Putamen (tissue), 1 donor: ENCODE measurements around the gene PIP4K2C.
A peak's percentile ranks its signal among the peaks of the same experiment; 100 is the strongest.

Source experiments
- DNase-seq: peaks from one replicate; pipeline ENCODE4 v3.0.0-alpha.2; 2016; ENCODE audit warnings: low spot score

PIP4K2C gene

GRCh38 chr12:57590864-57591781 is at the start of gene PIP4K2C:
Gene PIP4K2C (plus strand): TSS chr12:57591192. CDS start chr12:57591290, 98 bp downstream.
- DNase-seq, result peak; percentile 72

- DNase-seq, result no peak
Measured at GRCh38 chr12:57541717-57542116, 49.3 kb upstream of the PIP4K2C start.

- DNase-seq, result no peak
Measured at GRCh38 chr12:57543581-57543980, 47.4 kb upstream of the PIP4K2C start.

DNA sequence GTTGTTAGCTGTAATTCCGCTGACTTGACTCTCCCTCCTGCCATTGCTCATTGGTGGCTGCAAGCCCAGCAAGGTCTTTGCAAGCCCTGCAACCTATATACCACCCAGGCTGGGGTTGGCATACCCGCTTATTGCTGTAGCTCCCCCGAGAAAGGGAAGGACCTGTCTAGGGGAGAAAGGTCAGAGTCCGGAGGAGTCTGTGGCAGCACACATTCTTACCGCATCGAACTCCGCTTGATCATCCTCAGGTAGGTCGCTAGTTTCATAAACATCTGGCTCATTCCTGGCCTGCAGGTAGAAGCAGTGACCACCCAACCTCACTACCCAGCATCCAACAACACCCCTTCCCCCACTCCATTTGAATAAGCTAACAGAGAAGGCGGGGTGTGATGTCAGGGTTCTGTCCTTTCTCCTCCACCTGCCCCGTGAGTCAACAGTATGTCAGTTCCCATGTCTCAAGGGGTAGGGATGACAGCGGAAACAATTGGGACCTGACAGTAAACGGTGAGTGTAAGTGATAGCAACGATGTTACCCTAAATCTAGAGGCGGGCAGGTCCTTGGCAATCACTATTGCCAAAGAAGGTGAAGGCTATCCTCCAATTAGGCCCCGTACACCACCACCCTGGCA is 45.1 kb upstream of the PIP4K2C start:
- no peak for DNase-seq

DNA sequence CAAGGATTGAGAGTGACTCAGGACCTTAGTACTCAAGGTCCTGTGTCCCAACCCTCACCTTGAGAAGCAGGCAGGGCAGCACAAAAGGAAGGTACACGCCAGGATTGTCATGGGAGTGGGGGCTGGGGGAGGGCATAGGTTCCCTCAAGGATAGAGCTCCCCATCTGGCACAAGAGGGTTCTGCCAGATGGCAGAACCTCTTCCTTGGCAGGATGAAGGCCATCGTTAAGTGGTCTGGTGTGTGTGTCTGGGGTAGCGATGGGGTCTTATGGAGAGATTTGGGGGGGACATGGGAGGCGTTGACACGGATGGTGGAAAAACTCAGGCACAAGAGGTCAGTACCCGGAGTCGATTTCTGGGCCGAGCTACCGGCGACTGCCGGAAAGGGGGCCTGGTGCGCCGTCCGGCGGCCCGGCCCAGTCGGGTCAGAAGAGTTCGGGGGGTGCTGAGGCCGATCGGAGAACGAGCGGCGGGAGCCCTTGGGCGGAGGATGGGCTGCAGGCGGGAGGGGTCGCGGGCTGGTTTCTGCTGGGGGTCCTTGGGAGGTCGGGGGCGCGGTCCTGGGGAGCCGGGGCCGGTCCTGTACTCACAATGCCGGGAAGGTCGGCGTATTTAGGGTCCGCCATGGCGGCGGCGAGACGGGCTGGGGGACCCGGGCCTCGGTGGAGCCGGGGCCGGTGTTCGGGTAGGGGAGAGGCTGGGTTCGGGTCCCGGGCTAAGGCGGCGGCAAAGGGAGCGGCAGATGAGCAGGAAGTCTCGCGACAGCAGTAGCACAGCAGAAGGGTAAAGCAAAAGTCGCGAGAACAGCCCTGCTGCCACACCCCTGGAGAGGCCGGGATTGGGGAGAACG is 44.3 kb upstream of the PIP4K2C start, which contains the start of gene DCTN2:
DCTN2 (minus strand) TSS at position 755 of the 850 bp plus-strand sequence; CDS start at position 626, 129 bp downstream.
- peak; percentile 96 for DNase-seq

DNA sequence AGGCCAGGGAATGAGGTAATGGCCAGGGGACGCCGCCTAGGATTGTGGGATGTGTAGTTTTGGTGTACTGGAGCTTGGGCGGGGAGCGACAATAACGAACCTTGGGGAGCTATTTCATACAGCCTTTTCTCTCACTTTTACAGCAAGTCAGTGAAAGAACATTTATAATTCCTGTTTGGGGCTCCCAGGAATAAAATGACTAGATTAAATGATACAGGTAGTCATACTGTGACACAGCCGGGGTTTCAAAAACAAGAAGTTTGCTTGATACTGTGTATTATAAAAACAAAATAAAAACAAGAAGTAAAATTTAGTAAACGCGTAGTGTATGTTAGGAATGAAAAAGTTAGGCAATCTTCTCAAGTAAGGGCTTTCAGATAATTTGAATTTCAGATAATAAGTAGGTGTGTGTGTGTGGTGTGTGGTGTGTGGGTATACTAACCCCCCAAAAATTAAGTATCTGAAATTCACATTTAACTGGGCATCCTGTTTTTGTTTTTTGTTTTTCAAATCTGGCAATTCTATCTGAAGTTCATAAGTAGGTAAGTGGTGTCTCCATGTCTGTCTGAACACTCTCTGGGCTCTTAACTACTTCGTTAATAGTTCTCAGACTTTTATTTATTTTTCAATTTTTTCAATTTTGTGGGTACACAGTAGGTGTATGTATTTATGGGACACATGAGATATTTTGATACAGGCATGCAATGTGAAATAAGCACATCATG is 43.5 kb upstream of the PIP4K2C start:
- no peak for DNase-seq

- DNase-seq, result no peak
Measured at GRCh38 chr12:57548013-57548315, 43.0 kb upstream of the PIP4K2C start.

DNA sequence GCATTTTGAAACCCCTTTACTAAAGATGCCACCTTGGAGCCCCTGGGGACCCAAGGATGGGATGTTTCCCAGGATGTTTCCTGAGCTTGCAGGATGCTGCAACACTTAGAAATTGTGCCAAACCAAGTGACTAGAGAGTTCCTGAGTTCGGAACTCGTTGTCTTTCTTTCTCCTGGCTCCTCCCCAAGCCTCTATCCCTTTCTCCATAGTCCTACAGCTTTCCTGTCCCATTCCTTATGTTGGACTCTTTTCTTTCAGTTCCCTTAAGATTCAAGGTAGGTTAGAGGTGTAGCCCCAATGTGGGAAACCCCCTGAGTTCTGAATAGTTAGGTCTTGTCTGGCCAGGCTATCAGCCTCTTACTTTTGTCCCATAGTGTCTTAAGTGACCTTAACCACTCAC is 42.5 kb upstream of the PIP4K2C start:
- no peak for DNase-seq

DNA sequence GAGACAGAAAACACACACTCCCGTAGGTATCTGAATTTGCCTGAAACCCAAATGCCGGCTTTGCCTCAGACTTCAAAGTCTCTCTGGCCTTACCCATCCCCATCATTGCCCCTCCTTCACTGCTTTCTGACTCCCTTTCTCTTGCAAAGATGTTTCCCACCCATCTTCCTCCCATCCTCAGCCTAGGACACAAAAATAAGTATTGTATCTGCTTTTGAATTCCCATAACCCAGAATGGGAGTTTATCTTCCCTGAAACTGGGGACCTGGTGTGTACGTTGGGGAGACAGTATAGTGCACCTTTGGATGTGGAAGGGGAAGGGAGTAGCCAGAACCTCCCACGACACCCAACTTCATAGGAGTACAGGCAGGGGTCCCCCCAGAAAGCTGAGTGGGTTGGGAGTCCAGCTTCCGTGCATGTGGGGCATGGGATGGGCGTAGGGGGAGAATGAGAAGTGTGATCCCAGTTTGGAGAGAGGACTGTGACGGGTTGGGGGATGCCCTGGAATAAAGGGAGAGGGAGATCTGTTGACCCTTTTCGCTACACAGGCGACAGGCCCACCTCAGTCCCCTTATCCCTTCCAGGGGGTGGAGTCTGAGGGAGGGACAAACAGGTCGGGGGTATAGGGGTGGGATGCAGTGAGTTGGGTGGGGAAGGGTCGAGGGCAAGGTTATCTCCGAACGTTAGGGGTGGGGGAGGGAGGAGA is 41.6 kb upstream of the PIP4K2C start:
- no peak for DNase-seq

GRCh38 chr12:57549909-57550640 is 40.9 kb upstream of the PIP4K2C start, which contains the start of gene KIF5A:
Gene KIF5A (plus strand): TSS chr12:57550044. CDS start chr12:57550272, 228 bp downstream.
- no peak for DNase-seq

DNA sequence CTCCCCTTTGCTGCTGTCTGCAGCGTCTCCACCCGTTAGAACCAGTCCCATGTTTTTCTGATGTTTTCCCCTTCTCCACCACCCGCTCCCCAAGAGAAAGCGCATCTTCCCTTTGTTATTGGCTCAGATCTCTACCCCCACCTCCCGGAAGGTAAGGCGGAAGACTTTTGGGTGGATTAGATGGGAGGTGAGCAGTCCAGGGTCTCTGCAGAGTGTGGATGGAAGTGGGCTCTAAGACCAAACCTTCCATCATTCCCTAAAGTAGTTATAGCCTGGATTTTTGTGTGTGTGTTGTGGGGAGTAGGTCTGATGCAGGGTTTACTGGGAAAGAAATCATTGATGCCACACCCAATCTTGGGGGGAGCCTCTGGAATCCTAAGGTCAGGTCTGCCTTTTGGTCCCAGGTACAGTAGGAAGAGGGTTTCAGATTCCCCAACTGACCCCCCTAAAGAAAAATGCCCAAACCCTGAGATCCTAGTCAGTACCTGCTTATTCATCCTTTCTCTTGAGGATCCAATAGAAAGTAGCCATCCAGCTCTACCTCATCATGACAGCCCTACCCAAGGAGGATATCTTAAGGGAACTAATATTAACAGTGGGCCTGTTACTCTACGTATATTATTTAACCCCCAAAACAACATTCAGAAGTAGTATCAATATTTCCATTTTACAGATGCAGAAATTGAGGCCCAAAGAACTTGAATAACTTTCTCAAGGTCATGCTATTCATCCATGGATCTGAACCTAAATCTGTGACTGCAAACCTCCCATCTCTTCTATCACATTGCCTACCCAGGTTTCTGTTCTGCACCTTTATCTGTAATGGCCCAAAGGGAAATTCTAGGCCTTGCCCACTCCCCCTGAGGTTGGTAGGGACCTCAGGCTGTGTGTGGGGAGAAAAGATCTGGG is 40.1 kb upstream of the PIP4K2C start:
- no peak for DNase-seq

DNA sequence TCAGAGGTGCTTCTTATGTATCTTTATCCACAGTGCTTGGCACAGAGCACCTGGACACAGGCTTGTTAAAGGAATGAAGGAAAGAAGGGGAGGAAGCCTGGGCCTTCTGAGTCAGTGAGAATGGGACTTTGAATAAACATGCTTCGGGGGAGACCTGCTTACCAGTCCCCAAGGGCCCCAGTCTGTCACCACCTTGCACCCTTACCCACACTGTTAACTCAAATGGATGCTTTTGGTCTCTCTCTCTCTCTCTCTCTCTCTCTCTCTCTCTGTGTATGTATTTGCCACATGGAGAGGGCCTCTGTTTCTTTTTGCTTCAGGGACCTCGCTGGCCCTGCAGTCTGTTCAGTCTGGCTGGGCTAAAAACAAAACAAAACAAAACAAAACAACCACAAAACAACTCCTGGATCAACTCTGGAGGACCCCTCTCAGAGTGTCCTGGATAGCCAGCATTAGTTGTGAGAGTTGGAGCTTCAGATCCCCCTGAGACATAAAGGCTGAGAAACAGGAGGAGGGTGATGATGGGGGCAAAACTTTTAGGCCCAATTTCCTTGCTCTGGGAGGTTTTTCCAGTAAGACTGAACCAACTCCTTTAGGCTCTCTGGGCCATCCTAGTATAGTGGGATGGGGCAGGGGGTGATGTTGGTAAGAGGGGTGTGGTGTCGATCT is 39.2 kb upstream of the PIP4K2C start:
- no peak for DNase-seq

DNA sequence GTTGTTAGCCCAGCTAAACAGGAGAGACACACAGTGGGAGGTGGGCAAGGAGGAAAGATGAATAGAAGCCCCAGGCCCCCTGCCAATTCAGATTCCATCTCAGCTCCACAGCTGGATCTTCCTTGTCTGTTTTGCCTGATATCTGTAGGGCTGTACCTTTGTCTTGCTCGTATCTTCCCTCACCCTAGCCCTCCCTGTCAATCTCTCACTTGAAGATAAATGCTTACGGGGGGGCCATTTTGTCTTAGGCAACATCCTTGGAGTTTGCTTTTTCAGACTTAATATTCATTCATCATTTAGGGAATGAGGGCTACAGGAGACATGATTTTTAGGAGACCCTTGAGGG is 38.7 kb upstream of the PIP4K2C start:
- no peak for DNase-seq

DNA sequence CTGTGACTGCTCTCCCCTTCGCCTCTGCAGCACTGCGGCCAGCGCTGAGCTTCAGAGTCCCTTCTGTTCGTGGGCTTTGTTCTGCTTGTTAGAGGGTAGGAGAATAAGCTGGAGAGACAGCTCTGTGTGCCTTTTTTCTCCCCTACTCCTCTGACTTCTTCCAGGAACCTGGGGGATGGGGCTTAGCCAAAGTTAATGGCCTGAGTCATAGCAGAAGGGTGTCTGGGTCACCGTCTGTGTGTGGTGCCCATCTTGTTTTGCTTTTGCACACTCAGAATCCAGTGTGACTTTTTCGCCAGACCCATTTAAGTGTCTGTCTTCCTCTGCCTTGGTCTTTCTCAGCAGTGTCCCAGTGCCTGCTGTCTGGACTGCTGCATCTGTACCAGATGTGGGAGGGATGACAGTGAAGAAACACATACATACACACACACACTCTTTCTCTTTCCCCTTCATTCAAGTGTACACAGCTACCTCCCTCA is 38.1 kb upstream of the PIP4K2C start:
- DNase-seq, result no peak

DNA sequence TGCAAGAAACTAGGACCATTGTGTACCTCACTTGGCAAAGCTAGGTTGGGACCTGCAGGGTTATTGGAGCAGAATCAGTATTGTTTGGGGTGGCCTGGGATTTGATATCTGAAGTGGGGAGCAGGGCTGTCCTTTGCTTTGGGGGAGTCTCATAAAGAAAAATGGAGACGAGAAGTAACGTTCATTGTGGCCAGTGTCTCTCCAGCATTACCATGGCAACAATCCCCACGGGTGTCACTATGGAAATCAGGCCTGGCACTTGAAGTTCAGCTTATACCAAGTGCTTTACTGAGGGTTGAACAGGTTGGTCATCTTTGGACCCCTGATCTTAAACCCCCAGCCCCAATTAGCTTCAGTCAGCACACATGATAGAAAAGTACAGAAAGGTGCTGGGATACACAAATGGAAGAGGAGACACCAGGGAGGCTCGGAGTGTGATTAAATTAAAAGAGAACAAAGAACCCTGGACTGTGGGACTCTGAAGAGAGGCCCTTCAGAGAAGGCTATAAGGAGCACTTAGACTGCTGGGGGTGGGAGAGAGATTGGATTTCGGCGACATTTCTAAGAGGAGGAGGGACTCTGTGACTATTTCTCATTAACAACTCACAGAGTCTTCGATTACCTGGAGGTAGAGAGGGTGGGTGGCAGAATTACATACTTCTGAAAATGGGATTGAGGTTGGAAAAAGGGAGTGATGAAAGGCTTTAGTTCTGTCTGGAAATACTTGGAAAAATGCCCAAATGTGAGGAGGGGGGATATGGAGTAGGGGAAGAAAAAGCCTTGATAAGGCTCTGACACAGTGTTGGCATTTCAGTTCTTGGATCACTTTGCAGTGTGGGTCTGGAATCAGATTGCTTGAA is 37.4 kb upstream of the PIP4K2C start:
- DNase-seq, result no peak

DNA sequence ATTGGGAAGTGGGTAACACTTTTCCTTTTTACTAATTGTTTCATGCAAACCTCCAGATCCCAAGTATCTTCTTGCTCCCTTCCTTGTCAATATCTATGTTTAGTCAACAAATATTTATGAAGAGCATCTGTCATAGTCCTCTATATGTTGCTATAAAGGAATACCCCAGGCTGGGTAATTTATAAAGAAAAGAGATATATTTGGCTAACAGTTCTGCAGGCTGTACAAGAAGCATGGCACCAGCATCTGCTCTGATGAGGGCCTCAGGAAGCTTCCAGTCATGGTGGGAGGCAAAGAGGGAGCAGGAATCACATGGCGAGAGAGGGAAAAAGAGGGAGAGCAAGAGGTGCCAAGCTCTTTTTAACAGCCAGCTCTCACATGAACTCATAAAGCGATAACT is 36.5 kb upstream of the PIP4K2C start:
- no peak for DNase-seq

DNA sequence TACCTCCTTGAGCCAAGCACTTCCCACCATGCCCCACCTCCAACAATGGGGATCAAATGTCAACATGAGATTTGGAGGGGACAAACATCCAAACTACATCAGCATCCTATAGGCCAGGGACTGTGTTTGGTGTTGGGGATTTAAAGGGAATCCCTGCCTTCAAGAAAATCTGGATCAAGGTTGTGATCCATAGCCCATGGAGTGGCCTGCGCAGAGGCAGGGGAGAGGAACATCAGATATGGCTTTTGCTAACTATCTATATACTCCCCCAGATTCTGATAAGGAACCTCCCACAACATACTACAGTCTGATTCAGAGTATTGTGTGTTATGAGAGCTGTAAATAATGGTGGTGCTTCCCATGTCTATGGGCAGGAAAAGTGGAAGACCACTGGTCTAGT is 36.1 kb upstream of the PIP4K2C start:
- no peak for DNase-seq

GRCh38 chr12:57558864-57559263 is 32.1 kb upstream of the PIP4K2C start:
- DNase-seq, result no peak
